NCI-H524 (cell line): ENCODE results near the gene XRCC1.
"Not testable (repeated sequence)": the region's sequence is repeated elsewhere in the genome, so short reads cannot be mapped to it uniquely, and the experiment has no call there.

Experiments
- DNase-seq, 2 experiments: peaks; one replicate each; lab custom pipeline; 2025; lab: John Stamatoyannopoulos, UW

Gene XRCC1

GRCh38 chr19:43575156-43575950, at the start of gene XRCC1, which contains the start of gene PINLYP:
Gene XRCC1, minus strand, starts transcription at chr19:43575527. Its CDS starts 69 bp downstream, at chr19:43575458.
Gene PINLYP, plus strand, starts transcription at chr19:43575801. Its CDS starts 1,391 bp downstream, at chr19:43577192.
- peak; percentile 91 to 96 for DNase-seq

- DNase-seq = no peak
Observed at GRCh38 chr19:43624933-43625332, 49.6 kb upstream of the XRCC1 start.

GRCh38 chr19:43623889-43624670, 48.8 kb upstream of the XRCC1 start:
- no peak for DNase-seq

- DNase-seq = no peak
Observed at GRCh38 chr19:43622956-43623355, 47.6 kb upstream of the XRCC1 start.

- no peak for DNase-seq
Observed at GRCh38 chr19:43622070-43622469, 46.7 kb upstream of the XRCC1 start.

GRCh38 chr19:43620061-43621001, 45.0 kb upstream of the XRCC1 start:
- DNase-seq = no peak

- DNase-seq = peak; percentile 82 to 95
Observed at GRCh38 chr19:43619262-43620060, 44.1 kb upstream of the XRCC1 start, which contains the start of gene ZNF428. Gene ZNF428, minus strand, starts transcription at chr19:43619629. Its CDS starts 5,325 bp downstream, at chr19:43614304.

- DNase-seq = peak; percentile 61 to 76
Observed at GRCh38 chr19:43618921-43619261, 43.6 kb upstream of the XRCC1 start.

GRCh38 chr19:43616954-43617353, 41.6 kb upstream of the XRCC1 start:
- no peak for DNase-seq

GRCh38 chr19:43616306-43616705, 41.0 kb upstream of the XRCC1 start:
- DNase-seq = no peak

GRCh38 chr19:43612374-43612773, 37.0 kb upstream of the XRCC1 start:
- no peak for DNase-seq

- no peak for DNase-seq
Observed at GRCh38 chr19:43611788-43612187, 36.5 kb upstream of the XRCC1 start, which contains the start of gene SRRM5. Gene SRRM5, plus strand, starts transcription at chr19:43612088. Its CDS starts 34 bp downstream, at chr19:43612122.

GRCh38 chr19:43610493-43610892, 35.2 kb upstream of the XRCC1 start:
- DNase-seq = no peak

- DNase-seq = no peak
Observed at GRCh38 chr19:43609872-43610271, 34.5 kb upstream of the XRCC1 start.

- DNase-seq = no peak
Observed at GRCh38 chr19:43607238-43608205, 32.2 kb upstream of the XRCC1 start.

GRCh38 chr19:43606569-43607229, 31.4 kb upstream of the XRCC1 start:
- no peak for DNase-seq

GRCh38 chr19:43605875-43606568, 30.7 kb upstream of the XRCC1 start:
- no peak for DNase-seq

GRCh38 chr19:43600326-43600725, 25.0 kb upstream of the XRCC1 start:
- not testable (repeated sequence) for DNase-seq
